H1 (cell line): ENCODE results near the gene SCYGR1. TPM values are rescaled to one million over a fixed set of nuclear protein-coding genes. Genes with fewer than 3 reads are reported as not detected.

Experiments
- CBX8 ChIP-seq: fragments of 300-800, 300-1000 bp; sonication (generic); IDR thresholded peaks from 2 replicates; pipeline ENCODE4 v1.7.1; 2016; ENCODE audit warnings: low read depth, low read length, borderline replicate concordance
- RAD21 ChIP-seq, 2 experiments: IDR thresholded peaks in 1 of 2; conservative IDR thresholded peaks in 1 of 2; 2 replicates each; pipeline ENCODE4 v1.6.1; 2011; ENCODE audit warnings: low read depth in 2 of 2, low read length in 2 of 2, improper control_type of control experiment in 1 of 2, inconsistent platforms in 1 of 2, mild to moderate bottlenecking in 1 of 2, moderate library complexity in 1 of 2
- RBBP5 ChIP-seq: IDR thresholded peaks from 2 replicates; pipeline ENCODE4 v1.7.1; 2012; ENCODE audit warnings: low read depth, mild to moderate bottlenecking, inconsistent platforms, low read length, moderate library complexity, borderline replicate concordance
- SIX5 ChIP-seq: IDR thresholded peaks from 2 replicates; pipeline ENCODE4 v1.6.1; 2011; ENCODE audit warnings: mild to moderate bottlenecking, low read depth, low read length
- polyA plus RNA-seq, 7 experiments: library from polyadenylated mRNA; depleted of rRNA in 3 of 7; stranded (reverse) in 5 of 7; unstranded in 2 of 7; fragments of >200 nt in 5 of 7; fragments of 200-250 nt in 2 of 7; gene quantifications; 1 replicate in 5 of 7; 2 replicates in 1 of 7; 4 replicates in 1 of 7; pipeline versions ENCODE4 v1.2.1 to v1.2.3, GENCODE V29; 2011 to 2013; ENCODE audit warnings: missing spikeins in 2 of 7, mixed read lengths in 2 of 7
- total RNA-seq: library from RNA; stranded (reverse); fragmentation: NEBNext Ultra II Directional; extraction: Animal tissue kit (Norgen Biotek cat#: 25700); gene quantifications from 2 replicates; pipeline ENCODE4 v1.2.1, GENCODE V29; 2021

SCYGR1 gene
- total and polyA plus RNA-seq, 2 of the 8 experiments (the other 6 are each of a cell fraction or from before 2014, with no cell fraction given), result not detected

GRCh38 chr2:227411320-227411989 is 23.7 kb upstream of the SCYGR1 start (continued):
- TF ChIP-seq RBBP5 (no peak), SIX5 (no peak), CBX8 (no peak), RAD21 (IDR thresholded peaks at IDR 0.05 in 1 of 2, conservative IDR thresholded peaks at IDR 0.05 in 1 of 2; ENCODE audit: low read depth in 2 of 2, low read length in 2 of 2) (no peak)
- TF ChIP-seq, all 59 proteins: peak for 0
